Cerebellar cortex (tissue), 1 donor: ENCODE data around the gene BABAM1.

Source experiments
- DNase-seq: peaks from one replicate; pipeline ENCODE4 v3.0.0-alpha.2; 2015; ENCODE audit warnings: low spot score

Gene BABAM1

GRCh38 chr19:17266975-17267788, at the start of gene BABAM1:
Gene BABAM1, plus strand, starts transcription at chr19:17267443. Its CDS starts 1,364 bp downstream, at chr19:17268807.
- DNase-seq = peak; percentile 100

- DNase-seq = no peak
These were observed 48.0 kb upstream of the BABAM1 start for GRCh38 chr19:17219286-17219685.

- DNase-seq = no peak
These were observed 47.0 kb upstream of the BABAM1 start for GRCh38 chr19:17220207-17220758.

- no peak for DNase-seq
These were observed 42.2 kb upstream of the BABAM1 start for GRCh38 chr19:17225053-17225452.

GRCh38 chr19:17226002-17226933, 41.0 kb upstream of the BABAM1 start, which contains the start of gene OCEL1:
Gene OCEL1, plus strand, starts transcription at chr19:17226226. Its CDS starts 22 bp downstream, at chr19:17226248.
- peak; percentile 99 for DNase-seq

- DNase-seq = no peak
These were observed 39.4 kb upstream of the BABAM1 start for GRCh38 chr19:17227798-17228367.

GRCh38 chr19:17229890-17230289, 37.4 kb upstream of the BABAM1 start:
- DNase-seq = no peak

- DNase-seq = no peak
These were observed 35.0 kb upstream of the BABAM1 start for GRCh38 chr19:17232258-17232657.

- peak; percentile 71 for DNase-seq
These were observed 32.3 kb upstream of the BABAM1 start for GRCh38 chr19:17234911-17235299.

- DNase-seq = peak; percentile 71
These were observed 31.8 kb upstream of the BABAM1 start for GRCh38 chr19:17235300-17235970.

- DNase-seq = peak; percentile 80
These were observed 31.1 kb upstream of the BABAM1 start for GRCh38 chr19:17235971-17236777.

- peak; percentile 61 for DNase-seq
These were observed 30.3 kb upstream of the BABAM1 start for GRCh38 chr19:17236811-17237543.

- DNase-seq = no peak
These were observed 29.2 kb upstream of the BABAM1 start for GRCh38 chr19:17237747-17238706.

GRCh38 chr19:17240062-17240752, 27.0 kb upstream of the BABAM1 start:
- DNase-seq = no peak

- no peak for DNase-seq
These were observed 26.3 kb upstream of the BABAM1 start for GRCh38 chr19:17240826-17241399.

GRCh38 chr19:17242431-17243208, 24.6 kb upstream of the BABAM1 start:
- DNase-seq = no peak
